A673 (cell line): ENCODE results near the gene A2M.

Experiments used
- EZH2 ChIP-seq: fragments of 200-600 bp; sonication (generic); IDR thresholded peaks from 2 replicates; pipeline ENCODE4 v1.6.1; 2017; ENCODE audit warnings: borderline replicate concordance, low read depth, mild to moderate bottlenecking, mixed read lengths, antibody characterized with exemption, low read length; ENCODE audit not compliant: poor library complexity, severe bottlenecking
- TF ChIP-seq, protein P1 (sequence below): fragments of 300-800, 200-600 bp; sonication (generic); conservative IDR thresholded peaks from 2 replicates; pipeline ENCODE4 v1.5.1; 2017; ENCODE audit warnings: low read depth, mild to moderate bottlenecking, antibody characterized with exemption, low read length, moderate library complexity, mixed read lengths

DNA sequence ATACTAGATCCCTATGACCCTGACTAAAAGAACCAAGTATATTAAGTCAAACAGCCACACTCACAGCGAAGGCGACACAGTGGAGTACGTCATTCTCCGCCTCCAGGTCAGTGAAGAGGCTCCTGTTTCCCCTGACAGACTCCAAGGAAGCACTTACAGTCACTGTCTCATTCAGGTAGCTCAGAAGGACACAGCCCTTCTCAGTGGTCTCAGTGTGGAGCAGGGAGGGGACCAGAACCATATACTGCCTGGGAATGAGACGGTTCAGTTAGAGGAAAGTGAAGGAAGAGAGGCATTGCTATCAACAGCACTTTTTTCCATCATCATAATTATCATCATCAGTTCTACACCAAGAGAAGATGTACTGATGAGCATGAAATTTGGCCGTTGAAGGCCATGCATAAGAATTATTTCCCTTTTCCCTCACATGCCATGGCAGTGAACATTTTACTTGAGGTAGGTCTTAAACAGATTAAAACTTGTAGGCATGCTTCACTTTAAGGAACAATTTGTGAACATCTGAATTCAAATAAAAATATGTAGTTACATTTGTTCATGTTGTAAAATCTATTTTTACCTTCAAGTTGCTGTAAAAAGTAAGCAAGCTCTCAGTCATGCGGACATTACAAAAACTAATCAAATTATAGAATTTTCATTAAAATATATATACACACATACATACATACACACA, 2.3 kb downstream of the A2M start:
- TF ChIP-seq, protein P1, sequence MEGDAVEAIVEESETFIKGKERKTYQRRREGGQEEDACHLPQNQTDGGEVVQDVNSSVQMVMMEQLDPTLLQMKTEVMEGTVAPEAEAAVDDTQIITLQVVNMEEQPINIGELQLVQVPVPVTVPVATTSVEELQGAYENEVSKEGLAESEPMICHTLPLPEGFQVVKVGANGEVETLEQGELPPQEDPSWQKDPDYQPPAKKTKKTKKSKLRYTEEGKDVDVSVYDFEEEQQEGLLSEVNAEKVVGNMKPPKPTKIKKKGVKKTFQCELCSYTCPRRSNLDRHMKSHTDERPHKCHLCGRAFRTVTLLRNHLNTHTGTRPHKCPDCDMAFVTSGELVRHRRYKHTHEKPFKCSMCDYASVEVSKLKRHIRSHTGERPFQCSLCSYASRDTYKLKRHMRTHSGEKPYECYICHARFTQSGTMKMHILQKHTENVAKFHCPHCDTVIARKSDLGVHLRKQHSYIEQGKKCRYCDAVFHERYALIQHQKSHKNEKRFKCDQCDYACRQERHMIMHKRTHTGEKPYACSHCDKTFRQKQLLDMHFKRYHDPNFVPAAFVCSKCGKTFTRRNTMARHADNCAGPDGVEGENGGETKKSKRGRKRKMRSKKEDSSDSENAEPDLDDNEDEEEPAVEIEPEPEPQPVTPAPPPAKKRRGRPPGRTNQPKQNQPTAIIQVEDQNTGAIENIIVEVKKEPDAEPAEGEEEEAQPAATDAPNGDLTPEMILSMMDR = no peak
- no peak for TF ChIP-seq EZH2
